Duodenal mucosa (tissue), 2 donors: ENCODE results near the gene LRCH1.

ENCODE experiments used
- H3K27ac ChIP-seq: one replicate; pipeline ENCODE4 v1.7.0; 2013; ENCODE audit warnings: low read depth, low read length
- H3K27me3 ChIP-seq, 2 donors: one replicate each; pipeline ENCODE4 v1.7.0; 2013; ENCODE audit warnings: low read length in 2 of 2, control low read depth in 1 of 2; ENCODE audit not compliant: insufficient read depth in 2 of 2, control insufficient read depth in 1 of 2
- H3K36me3 ChIP-seq, 2 donors: one replicate each; pipeline ENCODE4 v1.7.0; 2013; ENCODE audit warnings: low read length in 2 of 2, control low read depth in 1 of 2; ENCODE audit not compliant: insufficient read depth in 2 of 2, control insufficient read depth in 1 of 2
- H3K4me1 ChIP-seq, 2 donors: one replicate each; pipeline ENCODE4 v1.7.0; 2013; ENCODE audit warnings: low read length in 2 of 2, control low read depth in 1 of 2; ENCODE audit not compliant: insufficient read depth in 2 of 2, control insufficient read depth in 1 of 2
- H3K4me3 ChIP-seq, 2 donors: one replicate each; pipeline ENCODE4 v1.7.0; 2013; ENCODE audit warnings: low read length in 2 of 2, low read depth in 1 of 2
- H3K9ac ChIP-seq, 2 donors: one replicate each; pipeline ENCODE4 v1.7.0; 2013; ENCODE audit warnings: low read length in 2 of 2, low read depth in 1 of 2
- H3K9me3 ChIP-seq, 2 donors: one replicate each; pipeline ENCODE4 v1.7.0; 2013; ENCODE audit warnings: low read length in 2 of 2, control low read depth in 1 of 2; ENCODE audit not compliant: control insufficient read depth in 1 of 2

Gene LRCH1

DNA sequence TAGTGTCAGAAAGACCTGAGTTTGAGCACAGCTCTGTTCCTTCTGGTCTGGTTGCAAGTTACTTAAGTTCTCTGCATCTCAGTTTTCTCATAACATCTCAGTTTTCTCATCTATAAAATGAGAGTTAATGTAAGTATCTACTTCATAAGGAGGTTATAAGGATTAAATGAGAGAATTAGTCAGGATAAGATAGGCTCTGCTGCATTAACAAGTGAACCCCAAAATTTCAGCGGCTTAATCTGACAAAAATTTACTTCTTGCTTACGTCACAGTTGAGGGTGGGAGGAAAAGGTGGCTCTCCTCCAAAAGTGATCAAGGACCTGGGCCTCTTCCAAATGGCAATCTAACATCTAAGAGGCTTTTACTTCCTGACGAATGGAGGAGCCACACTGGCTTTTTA is 31.5 kb upstream of the LRCH1 start:
- Histone ChIP-seq H3K9me3 (peaks cover 0 to 4% of the 10 kb centered on the region in 2 donors), H3K9ac (no peak overlapping the region), H3K4me1 (no peaks in the 10 kb centered on the region), H3K4me3 (no peak overlapping the region), H3K27ac (no peak overlapping the region), H3K27me3 (no peaks in the 10 kb centered on the region), H3K36me3 (no peaks in the 10 kb centered on the region)

DNA sequence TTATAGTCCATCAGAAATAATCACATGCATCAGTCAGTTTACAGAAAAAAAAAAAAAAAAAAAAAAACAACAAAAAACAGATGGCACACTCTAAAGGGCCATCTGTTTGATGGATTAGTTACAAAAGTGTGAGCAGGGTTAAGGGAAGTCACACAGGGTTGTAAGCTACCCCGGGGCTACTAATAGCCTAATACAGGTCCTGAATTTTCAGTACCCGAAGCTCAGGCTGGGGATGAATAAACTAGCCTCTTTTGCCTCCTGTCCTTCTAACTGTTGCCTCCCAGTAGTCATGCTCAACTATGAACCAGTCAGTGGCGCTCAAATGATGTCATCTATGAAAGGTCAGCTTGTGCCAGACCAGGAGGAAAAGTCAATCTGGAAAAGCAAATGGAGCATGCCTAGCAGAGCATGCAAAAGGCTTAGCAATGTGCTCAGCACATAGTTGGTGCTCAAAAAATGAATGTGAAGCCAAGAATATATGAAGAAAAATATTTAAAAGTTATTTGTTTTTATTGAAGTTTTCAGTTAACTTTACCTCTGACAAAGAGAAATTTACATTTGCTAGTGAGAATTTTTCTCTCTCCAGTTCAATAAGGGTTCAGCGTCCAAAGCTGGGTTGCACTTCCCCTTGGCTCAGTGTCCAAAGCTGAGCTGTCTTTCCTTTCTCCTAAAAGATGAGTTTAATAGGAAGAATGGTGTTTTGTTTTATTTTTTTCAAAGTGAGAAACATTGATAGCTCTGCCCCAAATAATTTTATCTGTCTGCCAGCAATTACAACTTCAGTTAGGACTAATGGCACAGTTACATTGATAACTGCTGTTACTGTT is 30.8 kb upstream of the LRCH1 start:
- Histone ChIP-seq H3K27ac (no peak overlapping the region), H3K9ac (no peak overlapping the region), H3K27me3 (no peaks in the 10 kb centered on the region), H3K4me1 (no peaks in the 10 kb centered on the region), H3K36me3 (no peaks in the 10 kb centered on the region), H3K9me3 (peaks cover 0 to 4% of the 10 kb centered on the region in 2 donors), H3K4me3 (no peak overlapping the region)

DNA sequence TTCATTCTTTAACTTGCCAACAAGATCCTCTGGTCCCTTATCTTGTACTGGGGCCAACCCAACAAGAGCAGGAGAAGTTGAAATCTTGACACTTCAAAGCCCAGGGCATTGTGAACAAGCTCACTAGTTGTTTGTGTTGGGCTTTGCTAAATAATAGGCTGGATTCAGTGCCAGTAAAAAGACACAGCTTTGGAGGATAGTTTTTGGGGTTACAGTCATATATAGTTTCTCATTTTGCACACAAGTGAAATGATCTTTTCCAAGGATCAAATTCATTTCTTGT is 30.3 kb upstream of the LRCH1 start:
- Histone ChIP-seq H3K27ac (no peak overlapping the region), H3K4me3 (no peak overlapping the region), H3K9me3 (peaks cover 0 to 4% of the 10 kb centered on the region in 2 donors), H3K27me3 (no peaks in the 10 kb centered on the region), H3K36me3 (no peaks in the 10 kb centered on the region), H3K9ac (no peak overlapping the region), H3K4me1 (no peaks in the 10 kb centered on the region)

DNA sequence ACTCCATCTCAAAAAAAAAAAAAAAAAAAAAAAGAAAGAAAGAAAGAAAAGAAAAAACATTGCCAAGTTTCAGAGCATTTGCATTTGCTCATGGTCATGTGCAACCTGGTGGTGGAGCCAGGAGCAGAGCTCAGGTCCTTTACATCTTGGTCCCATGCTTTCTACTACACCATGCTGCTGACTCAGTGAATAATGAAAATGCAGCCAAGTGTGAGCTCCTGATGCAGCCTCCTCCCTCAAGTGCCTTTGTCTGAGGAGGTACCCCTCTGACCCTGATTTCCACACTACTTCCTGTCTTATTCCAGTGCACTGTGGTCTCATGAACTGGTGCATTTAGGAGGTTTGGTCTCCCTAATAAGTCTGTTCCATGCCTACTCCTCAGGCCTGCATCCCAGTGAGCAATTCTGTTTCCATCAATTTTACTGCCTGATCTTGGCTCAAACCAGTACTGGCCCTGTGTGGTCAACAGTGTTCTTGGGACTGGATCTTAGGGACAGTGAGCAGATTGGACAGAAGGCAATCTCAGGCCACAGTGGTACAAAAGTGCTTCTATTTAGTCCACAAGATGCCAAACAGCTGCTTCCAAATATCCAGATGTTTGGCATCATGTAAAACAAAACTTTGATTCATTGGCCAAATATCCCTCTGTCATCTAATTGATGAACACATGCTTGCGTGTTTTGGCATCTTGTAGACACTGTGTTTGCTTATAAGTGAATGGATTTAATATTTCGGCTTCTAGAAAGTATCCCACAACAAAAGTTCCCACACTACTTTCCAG is 28.8 kb upstream of the LRCH1 start:
- Histone ChIP-seq H3K4me1 (no peaks in the 10 kb centered on the region), H3K9ac (no peak overlapping the region), H3K4me3 (no peak overlapping the region), H3K27me3 (no peaks in the 10 kb centered on the region), H3K36me3 (no peaks in the 10 kb centered on the region), H3K27ac (no peak overlapping the region), H3K9me3 (peaks cover 0 to 4% of the 10 kb centered on the region in 2 donors)

DNA sequence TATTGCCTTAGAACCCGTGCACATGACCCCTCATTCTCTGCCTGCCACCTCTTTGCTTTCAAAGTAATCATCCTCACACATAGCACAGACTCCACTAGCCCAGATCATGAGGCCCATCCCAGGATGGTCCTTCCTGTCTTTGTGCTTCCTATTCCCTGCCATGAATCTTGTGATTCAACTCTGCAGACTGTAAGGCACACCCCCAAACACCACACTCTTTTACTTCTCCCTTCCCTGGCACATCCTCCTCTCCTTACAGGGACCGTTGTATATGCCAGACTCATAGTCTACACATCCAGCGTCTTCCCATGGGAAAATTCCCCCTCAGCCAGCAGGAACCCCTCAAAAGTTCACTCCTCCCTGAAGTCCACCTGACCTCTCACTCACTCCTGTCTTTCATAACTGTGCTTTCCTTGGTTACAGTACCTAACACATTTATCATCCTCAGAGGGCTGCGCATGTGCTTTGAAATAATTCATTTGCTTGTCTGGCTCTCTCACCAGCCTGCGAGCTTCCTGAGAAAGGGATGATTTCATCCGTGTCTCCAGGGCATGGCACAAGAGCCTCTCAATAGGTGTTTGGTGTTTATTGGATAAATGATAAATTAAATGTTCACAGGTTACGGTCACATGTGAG is 26.8 kb upstream of the LRCH1 start:
- Histone ChIP-seq H3K27me3 (no peaks in the 10 kb centered on the region), H3K4me3 (no peak overlapping the region), H3K9ac (no peak overlapping the region), H3K9me3 (peaks cover 0 to 4% of the 10 kb centered on the region in 2 donors), H3K36me3 (no peaks in the 10 kb centered on the region), H3K4me1 (peaks cover 0 to 2% of the 10 kb centered on the region in 2 donors), H3K27ac (no peak overlapping the region)

DNA sequence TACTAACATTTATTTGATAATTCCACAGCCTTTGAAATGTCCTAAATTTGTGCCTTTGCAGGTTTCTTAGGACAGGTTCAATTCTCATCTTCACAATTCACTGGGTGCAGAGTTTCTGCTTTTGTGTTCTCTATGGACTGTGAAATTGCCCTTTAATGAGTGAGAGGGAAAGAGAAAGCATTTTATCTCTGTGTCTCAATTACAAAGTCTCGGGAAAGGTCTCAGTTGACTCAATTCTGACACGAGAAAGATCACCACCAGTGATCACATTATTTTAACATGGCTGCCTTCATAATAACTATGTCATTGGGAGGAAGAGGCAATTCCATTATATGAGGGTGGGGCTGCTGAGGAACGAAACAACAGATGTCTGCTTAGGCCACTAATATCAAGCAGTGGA is 26.2 kb upstream of the LRCH1 start:
- Histone ChIP-seq H3K9me3 (no peaks in the 10 kb centered on the region), H3K36me3 (no peaks in the 10 kb centered on the region), H3K4me3 (no peak overlapping the region), H3K4me1 (peaks cover 0 to 5% of the 10 kb centered on the region in 2 donors), H3K27me3 (no peaks in the 10 kb centered on the region), H3K27ac (no peak overlapping the region), H3K9ac (no peak overlapping the region)

DNA sequence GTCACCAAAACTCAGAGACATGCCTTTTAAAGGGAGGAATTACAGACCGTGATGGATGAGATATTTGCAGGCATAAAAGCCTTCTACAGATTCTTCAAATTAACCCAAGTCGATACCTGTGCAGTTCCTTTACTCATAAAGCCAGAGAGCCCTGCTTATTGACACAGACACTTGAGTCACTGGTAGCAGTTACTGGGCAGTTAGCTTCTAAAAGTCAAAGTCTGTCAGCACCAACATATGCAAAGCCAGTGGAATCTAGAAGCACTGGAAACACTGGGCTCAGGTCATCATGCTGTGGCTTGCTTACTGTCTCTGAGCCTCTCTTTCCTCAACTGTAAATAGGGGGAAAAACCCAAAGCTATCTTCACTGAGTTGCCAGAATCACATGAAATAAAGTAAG is 25.7 kb upstream of the LRCH1 start:
- H3K9me3 ChIP-seq, result no peaks in the 10 kb centered on the region
- no peaks in the 10 kb centered on the region for H3K27me3 ChIP-seq
- no peak overlapping the region for H3K27ac ChIP-seq

DNA sequence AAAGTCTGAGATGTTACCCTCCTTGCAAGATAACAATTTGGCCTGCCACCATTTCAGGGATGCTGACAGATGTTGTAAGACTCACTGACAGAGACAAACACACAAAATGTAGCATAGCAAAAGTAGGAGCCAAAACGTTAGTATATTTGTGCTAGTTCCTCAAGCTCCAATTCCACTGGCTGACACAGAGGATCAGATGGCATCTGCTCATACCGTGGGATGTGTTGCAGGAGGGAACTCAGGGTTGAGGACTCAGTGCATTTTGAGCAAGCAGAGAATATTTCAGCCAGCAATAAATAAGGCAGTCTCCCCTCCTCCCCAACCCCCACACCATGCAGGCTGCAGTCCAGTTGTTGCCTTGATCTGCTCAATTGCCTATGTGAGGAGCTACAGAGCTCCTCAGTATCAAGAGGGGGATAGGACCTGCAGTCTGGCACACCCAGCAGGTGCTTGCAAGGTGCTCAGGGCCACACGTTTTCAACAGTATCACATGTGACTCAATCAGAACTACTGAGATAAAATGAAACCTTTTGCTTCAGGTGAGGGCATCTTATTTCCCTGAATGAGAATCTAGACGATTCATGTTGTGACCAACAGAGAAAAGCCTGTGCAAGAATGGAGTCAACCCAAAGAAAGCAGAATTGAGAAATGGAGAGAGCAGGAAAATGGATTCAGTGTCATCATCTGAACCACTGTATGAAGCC is 23.6 kb upstream of the LRCH1 start:
- Histone ChIP-seq H3K36me3 (no peaks in the 10 kb centered on the region), H3K27ac (no peak overlapping the region), H3K9me3 (no peaks in the 10 kb centered on the region), H3K4me3 (no peak overlapping the region), H3K27me3 (no peaks in the 10 kb centered on the region), H3K9ac (no peak overlapping the region), H3K4me1 (peaks cover 0 to 5% of the 10 kb centered on the region in 2 donors)

More for the DNA sequence above, 25.7 kb upstream of the LRCH1 start:
- Histone ChIP-seq H3K36me3 (no peaks in the 10 kb centered on the region), H3K4me1 (peaks cover 0 to 5% of the 10 kb centered on the region in 2 donors), H3K4me3 (no peak overlapping the region), H3K9ac (no peak overlapping the region)

DNA sequence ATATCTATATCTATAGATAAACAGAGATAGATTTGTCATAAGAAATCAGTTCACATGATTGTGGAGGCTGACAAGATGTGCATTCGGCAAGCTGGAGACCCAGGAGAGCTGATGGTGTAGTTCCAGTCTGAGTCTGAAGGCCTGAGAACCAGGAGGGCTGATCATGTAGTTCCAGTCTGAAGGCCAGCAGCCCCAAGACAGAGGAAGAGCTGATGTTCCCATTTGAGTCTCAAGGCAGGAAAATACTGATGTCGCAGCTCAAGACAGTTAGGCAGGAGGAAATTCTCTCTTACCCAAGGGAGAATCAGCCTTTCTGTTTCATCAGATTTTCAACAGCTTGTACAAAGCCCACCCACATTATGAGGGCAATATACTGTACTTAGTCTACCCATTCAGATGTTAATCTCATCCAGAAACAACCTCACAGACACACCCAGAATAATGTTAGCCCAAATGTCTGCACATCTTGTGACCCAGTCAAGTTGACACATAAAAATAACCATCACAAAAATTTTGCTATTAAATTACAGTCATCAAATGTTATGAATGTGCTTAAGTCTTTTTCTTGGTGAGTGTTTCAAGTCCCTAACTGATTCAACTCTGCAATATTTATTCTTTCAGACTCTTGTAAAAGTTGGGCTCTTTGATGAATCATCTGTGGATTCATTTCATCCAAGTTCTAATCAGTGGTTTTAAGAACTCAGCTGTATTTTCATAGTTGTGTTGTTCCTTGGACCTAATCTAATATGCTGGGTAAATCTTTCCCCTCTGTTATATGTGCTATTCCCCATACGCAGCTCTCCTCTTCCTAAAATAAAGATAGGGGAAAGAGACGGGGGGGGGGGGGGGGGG is 22.7 kb upstream of the LRCH1 start:
- Histone ChIP-seq H3K36me3 (no peaks in the 10 kb centered on the region), H3K4me1 (peaks cover 0 to 5% of the 10 kb centered on the region in 2 donors), H3K9ac (no peak overlapping the region), H3K9me3 (no peaks in the 10 kb centered on the region), H3K27me3 (no peaks in the 10 kb centered on the region), H3K27ac (no peak overlapping the region), H3K4me3 (no peak overlapping the region)
